Calu3 (cell line): ENCODE data around the gene MIB2. TPM values are rescaled to one million over a fixed set of nuclear protein-coding genes. Genes with fewer than 3 reads are reported as not detected.

Experiments
- BruUV-seq: library from RNA; stranded (reverse); fragments of 400-500 nt; replicated peaks from 2 replicates; lab custom pipeline; 2021; lab: Mats Ljungman, UMichigan
- CTCF ChIA-PET: fragments of 300-600 bp; sonication (Branson Sonifier 250); formaldehyde crosslinking; loops from one replicate; lab custom pipeline; 2022; ENCODE audit warnings: antibody characterized with exemption; lab: Charles Lee
- DNase-seq: peaks from one replicate; pipeline ENCODE4 v3.0.0; 2022
- H3K27ac Mint-ChIP-seq: one replicate; pipeline ENCODE4 v1.8.0; 2022; ENCODE audit warnings: mixed read lengths; ENCODE audit not compliant: unreplicated experiment
- H3K27me3 Mint-ChIP-seq: one replicate; pipeline ENCODE4 v1.8.0; 2022; ENCODE audit warnings: mixed read lengths; ENCODE audit not compliant: unreplicated experiment
- H3K36me3 Mint-ChIP-seq: one replicate; pipeline ENCODE4 v1.8.0; 2022; ENCODE audit warnings: mild to moderate bottlenecking, moderate library complexity, mixed read lengths; ENCODE audit not compliant: insufficient read depth, unreplicated experiment
- H3K4me1 Mint-ChIP-seq: one replicate; pipeline ENCODE4 v1.8.0; 2022; ENCODE audit warnings: mild to moderate bottlenecking, low read depth, mixed read lengths; ENCODE audit not compliant: unreplicated experiment
- H3K4me3 Mint-ChIP-seq: one replicate; pipeline ENCODE4 v1.8.0; 2022; ENCODE audit warnings: mild to moderate bottlenecking, low read depth, moderate library complexity, mixed read lengths; ENCODE audit not compliant: unreplicated experiment
- H3K9me3 Mint-ChIP-seq: one replicate; pipeline ENCODE4 v1.8.0; 2022; ENCODE audit warnings: low read depth, mixed read lengths; ENCODE audit not compliant: unreplicated experiment
- CTCF ChIP-seq: fragments of 200-600 bp; IDR thresholded peaks from one replicate; pipeline ENCODE4 v1.8.0; 2022; ENCODE audit warnings: antibody characterized with exemption; ENCODE audit not compliant: unreplicated experiment
- intact Hi-C: fragments of 100-400 bp; cut with micrococcal nuclease; formaldehyde crosslinking; loops from one replicate; pipeline ENCODE4 v1.10.0; 2022; ENCODE audit not compliant: unreplicated experiment
- total RNA-seq: library from RNA; stranded (reverse); gene quantifications from 2 replicates; pipeline ENCODE4 v1.2.3, GENCODE V29; 2022

The MIB2 gene
- total RNA-seq, 1 experiment from 2014 or later = 50.3 TPM

GRCh38 chr1:1606232-1606631 lies 9.1 kb upstream of the MIB2 start:
- TF ChIP-seq CTCF = no peak
- H3K4me3 Mint-ChIP-seq = no peak overlapping the region
- no peak for DNase-seq
- H3K27ac Mint-ChIP-seq = no peak overlapping the region
- no peaks in the 10 kb centered on the region for H3K9me3 Mint-ChIP-seq
- H3K4me1 Mint-ChIP-seq = no peaks in the 10 kb centered on the region
- intact Hi-C loops = no loop called here
- H3K27me3 Mint-ChIP-seq = peaks cover 28% of the 10 kb centered on the region
- peaks cover 4% of the 10 kb centered on the region for H3K36me3 Mint-ChIP-seq
- CTCF ChIA-PET = no interaction called here
- BruUV-seq = no TSS peak

GRCh38 chr1:1609822-1610485 lies 5.3 kb upstream of the MIB2 start:
- CTCF ChIA-PET = no interaction called here
- DNase-seq = no peak
- Mint-ChIP-seq H3K36me3 (peaks cover 9% of the 10 kb centered on the region), H3K9me3 (no peaks in the 10 kb centered on the region), H3K27ac (no peak overlapping the region), H3K4me3 (no peak overlapping the region), H3K27me3 (peaks cover 13% of the 10 kb centered on the region), H3K4me1 (peaks cover 16% of the 10 kb centered on the region)
- BruUV-seq = no TSS peak
- no peak for TF ChIP-seq CTCF
- intact Hi-C loops = no loop called here

- peaks cover 13% of the 10 kb centered on the region for H3K27me3 Mint-ChIP-seq
- no peak for TF ChIP-seq CTCF
- CTCF ChIA-PET = no interaction called here
- no peak overlapping the region for H3K27ac Mint-ChIP-seq
- no peaks in the 10 kb centered on the region for H3K9me3 Mint-ChIP-seq
- no peak for DNase-seq
- BruUV-seq = no TSS peak
- peaks cover 18% of the 10 kb centered on the region for H3K36me3 Mint-ChIP-seq
- H3K4me1 Mint-ChIP-seq = peaks cover 16% of the 10 kb centered on the region
- H3K4me3 Mint-ChIP-seq = no peak overlapping the region
- intact Hi-C loops = no loop called here
Observed at GRCh38 chr1:1610796-1611195, 4.5 kb upstream of the MIB2 start.

- CTCF ChIA-PET = no interaction called here
Observed at GRCh38 chr1:1612104-1612400, 3.2 kb upstream of the MIB2 start.

More at GRCh38 chr1:1612104-1612400, 3.2 kb upstream of the MIB2 start:
- intact Hi-C loops = no loop called here
- no peak overlapping the region for H3K27ac Mint-ChIP-seq
- no TSS peak for BruUV-seq
- H3K27me3 Mint-ChIP-seq = peaks cover 13% of the 10 kb centered on the region
- no peak for DNase-seq
- peaks cover 16% of the 10 kb centered on the region for H3K4me1 Mint-ChIP-seq
- no peak for TF ChIP-seq CTCF
- H3K4me3 Mint-ChIP-seq = no peak overlapping the region
- no peaks in the 10 kb centered on the region for H3K9me3 Mint-ChIP-seq
- H3K36me3 Mint-ChIP-seq = peaks cover 27% of the 10 kb centered on the region
